H1 (cell line): ENCODE results near the gene CNST. TPM values are rescaled to one million over a fixed set of nuclear protein-coding genes. Genes with fewer than 3 reads are reported as not detected.

ENCODE experiments used
- HDAC6 ChIP-seq: IDR thresholded peaks from one replicate; pipeline ENCODE4 v1.7.1; 2012; ENCODE audit warnings: low read depth, mild to moderate bottlenecking, inconsistent platforms, low read length, moderate library complexity
- polyA plus RNA-seq, 7 experiments: library from polyadenylated mRNA; depleted of rRNA in 3 of 7; stranded (reverse) in 5 of 7; unstranded in 2 of 7; fragments of >200 nt in 5 of 7; fragments of 200-250 nt in 2 of 7; gene quantifications; 1 replicate in 5 of 7; 2 replicates in 1 of 7; 4 replicates in 1 of 7; pipeline versions ENCODE4 v1.2.1 to v1.2.3, GENCODE V29; 2011 to 2013; ENCODE audit warnings: missing spikeins in 2 of 7, mixed read lengths in 2 of 7
- total RNA-seq: library from RNA; stranded (reverse); fragmentation: NEBNext Ultra II Directional; extraction: Animal tissue kit (Norgen Biotek cat#: 25700); gene quantifications from 2 replicates; pipeline ENCODE4 v1.2.1, GENCODE V29; 2021
- TF ChIP-seq, protein P1 (sequence below): IDR thresholded peaks from 2 replicates; pipeline ENCODE4 v1.6.1; 2012; ENCODE audit warnings: low read length, inconsistent platforms

Gene CNST
- total and polyA plus RNA-seq, 2 of the 8 experiments (the other 6 are each of a cell fraction or from before 2014, with no cell fraction given) = 5.3 to 21.3 TPM

DNA sequence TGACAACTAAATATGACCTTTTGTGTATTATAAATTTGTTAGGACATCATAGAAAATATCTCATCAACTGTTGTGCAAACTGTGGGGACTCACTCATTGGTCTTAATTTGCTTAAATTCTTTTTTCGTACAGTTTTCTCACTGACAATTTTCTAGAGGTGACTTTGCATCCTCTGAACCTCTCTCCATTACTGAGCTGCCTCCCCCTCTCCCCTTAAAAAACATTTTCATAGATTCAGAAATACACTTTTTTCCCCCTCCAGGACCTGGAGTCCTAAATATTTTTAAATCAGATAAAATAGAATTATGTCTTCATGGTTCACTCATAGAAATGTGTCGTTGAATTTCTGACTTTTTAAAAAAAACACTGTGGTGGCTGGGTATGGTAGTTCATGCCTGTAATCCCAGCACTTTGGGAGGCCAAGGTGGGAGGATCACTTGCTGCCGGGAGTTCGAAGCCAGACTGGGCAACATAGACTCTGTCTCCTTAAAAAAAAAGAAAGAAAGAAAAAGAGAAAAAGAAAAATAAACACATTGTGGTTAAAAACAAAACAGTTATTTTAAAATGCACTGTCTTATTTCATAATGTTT lies 1.5 kb downstream of the CNST start (continued):
- TF ChIP-seq, protein P1, sequence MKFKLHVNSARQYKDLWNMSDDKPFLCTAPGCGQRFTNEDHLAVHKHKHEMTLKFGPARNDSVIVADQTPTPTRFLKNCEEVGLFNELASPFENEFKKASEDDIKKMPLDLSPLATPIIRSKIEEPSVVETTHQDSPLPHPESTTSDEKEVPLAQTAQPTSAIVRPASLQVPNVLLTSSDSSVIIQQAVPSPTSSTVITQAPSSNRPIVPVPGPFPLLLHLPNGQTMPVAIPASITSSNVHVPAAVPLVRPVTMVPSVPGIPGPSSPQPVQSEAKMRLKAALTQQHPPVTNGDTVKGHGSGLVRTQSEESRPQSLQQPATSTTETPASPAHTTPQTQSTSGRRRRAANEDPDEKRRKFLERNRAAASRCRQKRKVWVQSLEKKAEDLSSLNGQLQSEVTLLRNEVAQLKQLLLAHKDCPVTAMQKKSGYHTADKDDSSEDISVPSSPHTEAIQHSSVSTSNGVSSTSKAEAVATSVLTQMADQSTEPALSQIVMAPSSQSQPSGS = no peak
- TF ChIP-seq HDAC6 = no peak
- TF ChIP-seq, all 59 proteins: peak for 0
